ENCODE measurements around the gene NFIX.

DNA sequence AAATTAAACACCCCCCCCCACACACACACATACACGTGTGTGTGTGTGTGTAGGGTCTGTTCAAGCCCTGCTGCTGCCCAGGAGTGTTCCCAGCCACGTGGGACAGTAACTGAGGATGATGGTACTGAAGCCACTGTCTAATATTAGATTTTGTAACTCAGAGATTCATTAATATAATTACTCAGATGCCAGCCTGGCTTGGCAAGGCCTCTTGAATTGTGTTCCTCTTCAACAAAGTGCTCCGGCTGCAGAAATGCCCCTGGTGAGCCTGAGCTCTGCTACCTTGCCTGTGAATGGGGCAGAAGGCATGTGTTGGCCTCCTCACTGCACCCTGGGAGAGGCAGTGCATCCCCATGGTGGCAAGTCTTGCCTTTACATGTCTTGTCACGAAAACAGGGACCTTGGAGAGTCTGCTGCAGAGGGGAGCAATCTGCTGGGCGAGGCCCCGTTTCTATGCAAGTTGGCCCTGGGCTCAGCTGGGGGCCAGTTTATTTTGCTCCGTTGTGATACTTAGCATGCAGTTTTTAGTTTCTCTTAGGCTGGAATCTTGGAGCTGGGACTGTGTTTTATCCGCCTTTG, 44.0 kb downstream of the NFIX start:
- TF ChIP-seq, protein P1, sequence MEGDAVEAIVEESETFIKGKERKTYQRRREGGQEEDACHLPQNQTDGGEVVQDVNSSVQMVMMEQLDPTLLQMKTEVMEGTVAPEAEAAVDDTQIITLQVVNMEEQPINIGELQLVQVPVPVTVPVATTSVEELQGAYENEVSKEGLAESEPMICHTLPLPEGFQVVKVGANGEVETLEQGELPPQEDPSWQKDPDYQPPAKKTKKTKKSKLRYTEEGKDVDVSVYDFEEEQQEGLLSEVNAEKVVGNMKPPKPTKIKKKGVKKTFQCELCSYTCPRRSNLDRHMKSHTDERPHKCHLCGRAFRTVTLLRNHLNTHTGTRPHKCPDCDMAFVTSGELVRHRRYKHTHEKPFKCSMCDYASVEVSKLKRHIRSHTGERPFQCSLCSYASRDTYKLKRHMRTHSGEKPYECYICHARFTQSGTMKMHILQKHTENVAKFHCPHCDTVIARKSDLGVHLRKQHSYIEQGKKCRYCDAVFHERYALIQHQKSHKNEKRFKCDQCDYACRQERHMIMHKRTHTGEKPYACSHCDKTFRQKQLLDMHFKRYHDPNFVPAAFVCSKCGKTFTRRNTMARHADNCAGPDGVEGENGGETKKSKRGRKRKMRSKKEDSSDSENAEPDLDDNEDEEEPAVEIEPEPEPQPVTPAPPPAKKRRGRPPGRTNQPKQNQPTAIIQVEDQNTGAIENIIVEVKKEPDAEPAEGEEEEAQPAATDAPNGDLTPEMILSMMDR (IDR thresholded peaks at IDR 0.05; ENCODE audit: borderline replicate concordance, extremely low read depth, low read length, poor library complexity, severe bottlenecking), result no peak
- no peak for TF ChIP-seq EZH2 (IDR thresholded peaks at IDR 0.05; ENCODE audit: borderline replicate concordance, low read depth, low read length, severe bottlenecking)
